Thyroid gland (tissue), 4 donors: ENCODE data around the gene ELMO2.

ENCODE experiments used
- CTCF ChIP-seq, 6 experiments: fragments of 200-600 bp in 3 of 6; fragments of 450-650 bp in 3 of 6; sonication (generic) in 3 of 6; IDR thresholded peaks; one replicate each; pipeline ENCODE4 v1.5.1; 2016 to 2019; ENCODE audit warnings: antibody characterized with exemption in 6 of 6, mild to moderate bottlenecking in 2 of 6, inconsistent platforms in 1 of 6, moderate library complexity in 1 of 6
- POLR2A ChIP-seq, 2 donors: fragments of 450-650 bp; IDR thresholded peaks; one replicate each; pipeline ENCODE4 v1.6.1; 2017; ENCODE audit warnings: antibody characterized with exemption in 2 of 2, mild to moderate bottlenecking in 2 of 2, moderate library complexity in 1 of 2

GRCh38 chr20:46455729-46456128 is 49.3 kb upstream of the ELMO2 start:
- TF ChIP-seq CTCF (IDR thresholded peaks at IDR 0.05) (no peak), POLR2A (IDR thresholded peaks at IDR 0.05) (no peak)
